ENCODE data around the gene HSD17B14.

The HSD17B14 gene

DNA sequence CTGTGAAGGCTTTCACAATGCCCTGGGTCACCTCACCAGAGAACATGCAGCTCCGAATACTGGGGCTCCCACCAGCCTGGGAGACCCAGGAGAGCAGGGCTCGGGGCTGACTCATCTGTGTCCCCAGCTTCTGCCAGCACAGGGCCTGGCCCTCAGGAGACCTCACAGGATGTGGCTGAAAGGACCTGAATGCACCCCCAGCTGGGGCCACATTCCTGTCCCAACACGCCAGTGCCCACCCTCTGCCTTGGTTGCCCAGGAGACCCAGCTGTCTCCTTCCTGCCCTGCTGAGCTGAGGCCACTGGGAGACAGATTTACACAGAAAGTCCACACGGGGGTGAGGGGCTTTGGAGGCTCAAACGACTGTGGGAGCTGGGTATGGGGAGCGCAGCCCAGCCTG, 37.4 kb downstream of the HSD17B14 start:
- no peak for DNase-seq
- no peak overlapping the region for H3K27ac ChIP-seq
- H3K4me1 ChIP-seq, result peaks cover 0 to 23% (median 17%) of the 10 kb centered on the region in 4 donors
- H3K9me3 ChIP-seq, result no peaks in the 10 kb centered on the region
- no peaks in the 10 kb centered on the region for H3K27me3 ChIP-seq
- TF ChIP-seq, protein P1, sequence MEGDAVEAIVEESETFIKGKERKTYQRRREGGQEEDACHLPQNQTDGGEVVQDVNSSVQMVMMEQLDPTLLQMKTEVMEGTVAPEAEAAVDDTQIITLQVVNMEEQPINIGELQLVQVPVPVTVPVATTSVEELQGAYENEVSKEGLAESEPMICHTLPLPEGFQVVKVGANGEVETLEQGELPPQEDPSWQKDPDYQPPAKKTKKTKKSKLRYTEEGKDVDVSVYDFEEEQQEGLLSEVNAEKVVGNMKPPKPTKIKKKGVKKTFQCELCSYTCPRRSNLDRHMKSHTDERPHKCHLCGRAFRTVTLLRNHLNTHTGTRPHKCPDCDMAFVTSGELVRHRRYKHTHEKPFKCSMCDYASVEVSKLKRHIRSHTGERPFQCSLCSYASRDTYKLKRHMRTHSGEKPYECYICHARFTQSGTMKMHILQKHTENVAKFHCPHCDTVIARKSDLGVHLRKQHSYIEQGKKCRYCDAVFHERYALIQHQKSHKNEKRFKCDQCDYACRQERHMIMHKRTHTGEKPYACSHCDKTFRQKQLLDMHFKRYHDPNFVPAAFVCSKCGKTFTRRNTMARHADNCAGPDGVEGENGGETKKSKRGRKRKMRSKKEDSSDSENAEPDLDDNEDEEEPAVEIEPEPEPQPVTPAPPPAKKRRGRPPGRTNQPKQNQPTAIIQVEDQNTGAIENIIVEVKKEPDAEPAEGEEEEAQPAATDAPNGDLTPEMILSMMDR (IDR thresholded peaks at IDR 0.05), result no peak
- peaks cover 0 to 42% (median 14%) of the 10 kb centered on the region in 3 donors for H3K36me3 ChIP-seq
- H3K4me3 ChIP-seq, result no peak overlapping the region
- intact Hi-C loops (cut with DNase I; ENCODE audit: low total_unique reads), result loop anchor here (5.0 kb wide), 1 partner anchor 173 kb away; no protein-coding TSS in a partner anchor

DNA sequence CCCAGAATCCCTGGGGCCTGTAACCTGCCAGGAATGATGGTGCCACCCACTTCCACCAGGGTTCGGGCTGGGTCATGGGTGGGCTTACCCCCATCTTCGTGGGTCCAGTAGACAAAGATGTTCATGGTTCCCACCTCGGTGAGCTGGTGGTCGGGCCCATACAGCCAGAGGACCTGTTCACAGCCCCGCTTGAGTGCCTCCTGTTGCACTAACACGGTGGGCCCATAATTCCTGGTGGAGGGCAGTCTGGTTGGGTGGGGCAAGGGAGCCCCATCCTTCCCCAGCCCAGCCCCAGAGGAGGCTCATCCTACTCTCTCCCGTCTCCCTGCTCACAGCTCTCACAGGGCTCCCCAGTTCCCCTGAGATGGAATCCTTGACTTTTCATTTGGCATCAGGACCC, 39.2 kb downstream of the HSD17B14 start:
- TF ChIP-seq, protein P1 (IDR thresholded peaks at IDR 0.05), result no peak
- H3K27me3 ChIP-seq, result no peaks in the 10 kb centered on the region
- no peak for DNase-seq
- no peaks in the 10 kb centered on the region for H3K9me3 ChIP-seq
- intact Hi-C loops (cut with DNase I; ENCODE audit: low total_unique reads), result loop anchor here (5.0 kb wide), 1 partner anchor 175 kb away; no protein-coding TSS in a partner anchor
- H3K36me3 ChIP-seq, result peaks cover 0 to 35% (median 14%) of the 10 kb centered on the region in 3 donors
- no peak overlapping the region for H3K4me3 ChIP-seq
- H3K27ac ChIP-seq, result peak overlapping the region in 1 of 2 donors; percentile 86
- peaks cover 0 to 23% (median 17%) of the 10 kb centered on the region in 4 donors for H3K4me1 ChIP-seq

DNA sequence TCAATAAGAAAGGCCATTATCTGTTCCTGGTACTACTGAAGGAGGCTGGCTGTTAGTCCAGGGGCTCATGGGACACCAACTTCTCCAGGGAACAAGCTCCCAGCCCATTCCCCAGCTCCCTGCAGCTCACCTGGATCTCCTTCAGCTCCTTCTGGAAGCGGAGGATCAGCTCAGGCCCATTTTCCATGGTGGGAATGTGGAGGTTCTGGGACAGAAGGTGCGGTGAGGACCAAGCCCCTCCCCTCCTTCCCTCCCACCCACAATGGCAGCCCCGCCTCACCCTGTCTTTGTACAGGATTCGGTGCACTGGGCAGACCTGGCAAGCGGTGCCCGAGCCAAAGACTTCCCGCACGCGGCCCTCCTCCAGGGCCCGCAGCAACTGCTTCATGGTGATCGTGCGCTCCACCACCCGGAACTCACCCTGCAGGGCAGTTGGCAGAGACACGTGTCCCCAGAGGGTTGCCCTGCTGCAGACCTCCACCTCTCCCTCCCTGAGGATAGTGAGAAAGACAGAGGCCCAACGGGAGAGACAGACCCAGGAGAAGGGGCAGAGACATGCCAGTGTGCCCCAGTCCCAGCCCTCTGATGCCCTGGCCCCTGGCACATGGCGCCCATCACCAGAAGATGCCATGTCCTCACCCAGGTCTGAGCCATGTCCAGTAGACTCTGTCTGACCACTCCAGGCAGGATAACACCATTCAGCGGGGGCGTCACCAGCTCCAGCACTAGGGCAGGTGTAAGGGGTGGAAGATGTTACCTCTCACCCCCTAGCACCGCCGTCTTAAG, 39.8 kb downstream of the HSD17B14 start:
- peaks cover 0 to 23% (median 17%) of the 10 kb centered on the region in 4 donors for H3K4me1 ChIP-seq
- H3K4me3 ChIP-seq, result no peak overlapping the region
- H3K27ac ChIP-seq, result peak overlapping the region; percentile 80 to 86
- no peaks in the 10 kb centered on the region for H3K9me3 ChIP-seq
- intact Hi-C loops (cut with DNase I; ENCODE audit: low total_unique reads), result loop anchor here (5.0 kb wide), 1 partner anchor 176 kb away; no protein-coding TSS in a partner anchor
- H3K36me3 ChIP-seq, result peaks cover 0 to 35% (median 14%) of the 10 kb centered on the region in 3 donors
- H3K27me3 ChIP-seq, result no peaks in the 10 kb centered on the region
- TF ChIP-seq, protein P1 (IDR thresholded peaks at IDR 0.05), result no peak
- DNase-seq, result no peak

DNA sequence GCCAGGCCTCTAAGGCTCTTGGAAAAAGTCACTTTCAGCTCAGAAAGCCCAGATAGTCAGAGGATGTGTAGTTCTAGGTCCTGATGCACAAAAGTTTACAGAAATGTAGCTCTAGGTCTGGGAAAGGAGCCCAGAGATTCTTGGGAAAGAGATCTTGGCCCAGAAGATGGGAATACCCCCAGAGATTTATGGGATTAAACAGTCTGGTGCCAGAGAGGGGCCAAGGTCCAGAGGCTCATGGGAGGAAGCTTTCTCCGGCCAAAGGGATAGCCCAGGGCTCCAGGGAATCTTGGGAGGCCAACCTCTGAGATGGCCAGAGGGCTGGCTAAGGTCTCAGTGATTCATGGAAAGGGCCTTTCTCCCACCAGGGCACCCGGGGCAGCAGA, 40.6 kb downstream of the HSD17B14 start:
- TF ChIP-seq, protein P1 (IDR thresholded peaks at IDR 0.05), result no peak
- peak overlapping the region; percentile 36 to 45 for H3K4me3 ChIP-seq
- no peaks in the 10 kb centered on the region for H3K27me3 ChIP-seq
- DNase-seq, result peak; percentile 68 to 87
- peak overlapping the region; percentile 80 to 86 for H3K27ac ChIP-seq
- intact Hi-C loops (cut with DNase I; ENCODE audit: low total_unique reads), result loop anchor here (2.0 to 5.0 kb wide), 2 partner anchors 37 to 177 kb away; no protein-coding TSS in a partner anchor
- peaks cover 0 to 23% (median 17%) of the 10 kb centered on the region in 4 donors for H3K4me1 ChIP-seq
- no peaks in the 10 kb centered on the region for H3K9me3 ChIP-seq
- peaks cover 0 to 35% (median 14%) of the 10 kb centered on the region in 3 donors for H3K36me3 ChIP-seq

DNA sequence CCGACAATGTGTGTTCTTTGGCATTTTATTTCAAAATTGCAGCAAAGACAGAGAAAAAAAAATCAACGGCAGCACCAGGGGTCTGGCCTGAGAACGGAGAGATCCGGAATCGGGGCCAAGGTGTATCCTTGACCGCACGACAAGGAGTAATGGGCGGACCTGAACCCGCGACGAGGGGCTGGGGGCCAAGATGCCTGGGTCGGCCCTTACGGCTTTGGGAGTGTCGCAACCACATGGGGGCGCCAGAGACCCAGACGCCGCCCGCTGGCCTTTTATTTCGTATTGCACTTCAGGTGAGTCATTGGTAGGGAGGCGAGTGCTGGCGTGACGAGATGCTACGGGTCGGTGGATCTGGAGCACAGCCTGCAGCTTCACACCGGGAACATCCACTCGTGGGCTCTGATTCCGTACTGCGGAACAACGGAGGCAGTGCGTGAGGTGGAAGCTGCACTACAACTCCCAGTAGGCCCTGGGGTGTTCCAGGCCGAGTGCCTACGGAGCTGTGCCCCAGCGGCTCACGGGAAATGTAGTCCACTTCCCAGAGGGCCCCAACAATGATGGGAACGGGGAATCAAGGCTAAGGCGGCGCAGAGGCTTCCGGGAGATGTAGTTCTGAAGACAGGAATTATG, 41.1 kb downstream of the HSD17B14 start:
- Histone ChIP-seq H3K27me3 (no peaks in the 10 kb centered on the region), H3K4me3 (peak overlapping the region; percentile 36 to 45), H3K9me3 (no peaks in the 10 kb centered on the region), H3K27ac (peak overlapping the region; percentile 80 to 86), H3K36me3 (peaks cover 0 to 34% (median 14%) of the 10 kb centered on the region in 3 donors), H3K4me1 (peaks cover 0 to 23% (median 17%) of the 10 kb centered on the region in 4 donors)
- DNase-seq, result peak; percentile 95 to 97
- intact Hi-C loops (cut with DNase I; ENCODE audit: low total_unique reads), result loop anchor here (2.0 to 5.0 kb wide), 2 partner anchors 38 to 177 kb away; no protein-coding TSS in a partner anchor
- TF ChIP-seq, protein P1 (IDR thresholded peaks at IDR 0.05), result peak; percentile 92 to 98
